GM23338 (cell line): ENCODE results near the gene BFSP2. TPM values are rescaled to one million over a fixed set of nuclear protein-coding genes. Genes with fewer than 3 reads are reported as not detected.
A peak's percentile ranks its signal among the peaks of the same experiment; 100 is the strongest.

Experiments
- ATAC-seq: fragments of 200-7000 bp; cut with Tn5 transposase; 3 replicates; pipeline ENCODE4 v1.9.1; 2020
- DNase-seq: peaks from one replicate; pipeline ENCODE4 v3.0.0-alpha.2; 2015; ENCODE audit warnings: low spot score
- H2AFZ ChIP-seq: fragments of 200-600 bp; sonication (generic); 2 replicates; pipeline ENCODE4 v1.8.0; 2016; ENCODE audit warnings: antibody characterized with exemption, mild to moderate bottlenecking, moderate library complexity
- H3F3A ChIP-seq: fragments of 200-600 bp; sonication (generic); replicated peaks from 2 replicates; pipeline ENCODE4 v1.8.0; 2017; ENCODE audit warnings: antibody characterized with exemption, mixed run types, low read depth
- H3K27ac ChIP-seq: fragments of 200-600 bp; sonication (generic); 2 replicates; pipeline ENCODE4 v1.6.1; 2016; ENCODE audit warnings: low read depth
- H3K27me3 ChIP-seq: fragments of 200-600 bp; sonication (generic); 2 replicates; pipeline ENCODE4 v1.8.0; 2016; ENCODE audit warnings: mild to moderate bottlenecking, mixed run types, moderate library complexity; ENCODE audit not compliant: insufficient read depth
- H3K36me3 ChIP-seq: fragments of 200-600 bp; sonication (generic); 2 replicates; pipeline ENCODE4 v1.8.0; 2016; ENCODE audit warnings: mild to moderate bottlenecking; ENCODE audit not compliant: insufficient read depth
- H3K4me1 ChIP-seq: fragments of 200-600 bp; sonication (generic); 2 replicates; pipeline ENCODE4 v1.8.0; 2016; ENCODE audit warnings: mild to moderate bottlenecking, moderate library complexity; ENCODE audit not compliant: insufficient read depth
- H3K4me2 ChIP-seq: fragments of 200-600 bp; sonication (generic); 2 replicates; pipeline ENCODE4 v1.7.1; 2017; ENCODE audit warnings: mixed run types
- H3K4me3 ChIP-seq: fragments of 200-600 bp; sonication (generic); 2 replicates; pipeline ENCODE4 v1.6.1; 2016; ENCODE audit warnings: mixed run types
- H3K79me2 ChIP-seq: fragments of 200-600 bp; sonication (generic); replicated peaks from 2 replicates; pipeline ENCODE4 v1.8.0; 2017; ENCODE audit warnings: mild to moderate bottlenecking; ENCODE audit not compliant: insufficient read depth
- H3K9me2 ChIP-seq: fragments of 200-600 bp; sonication (generic); 2 replicates; pipeline ENCODE4 v1.8.0; 2017; ENCODE audit not compliant: insufficient read depth
- H4K20me1 ChIP-seq: fragments of 200-600 bp; sonication (generic); replicated peaks from 2 replicates; pipeline ENCODE4 v1.8.0; 2017; ENCODE audit warnings: mild to moderate bottlenecking; ENCODE audit not compliant: insufficient read depth
- H3K27ac Mint-ChIP-seq: 2 replicates; pipeline ENCODE4 v1.8.0; 2020; ENCODE audit warnings: inconsistent platforms, mild to moderate bottlenecking, moderate library complexity, mixed read lengths
- H3K27me3 Mint-ChIP-seq: 3 replicates; pipeline ENCODE4 v1.8.0; 2022; ENCODE audit warnings: low read depth, mild to moderate bottlenecking, moderate library complexity, mixed read lengths, inconsistent platforms; ENCODE audit not compliant: insufficient read depth, poor library complexity
- H3K36me3 Mint-ChIP-seq: 3 replicates; pipeline ENCODE4 v1.8.0; 2021; ENCODE audit warnings: low read depth, mild to moderate bottlenecking, inconsistent platforms, moderate library complexity, mixed read lengths
- H3K4me1 Mint-ChIP-seq: 3 replicates; pipeline ENCODE4 v1.8.0; 2020; ENCODE audit warnings: mild to moderate bottlenecking, inconsistent platforms, mixed read lengths
- H3K4me3 Mint-ChIP-seq: 3 replicates; pipeline ENCODE4 v1.8.0; 2021; ENCODE audit warnings: moderate library complexity, mild to moderate bottlenecking, inconsistent platforms, mixed read lengths
- H3K9me3 Mint-ChIP-seq: 3 replicates; pipeline ENCODE4 v1.8.0; 2020; ENCODE audit warnings: moderate library complexity, mild to moderate bottlenecking, inconsistent platforms, mixed read lengths
- CTCF ChIP-seq, 2 experiments: fragments of 200-600 bp in 1 of 2; sonication (generic) in 1 of 2; conservative IDR thresholded peaks; 2 replicates each; pipeline versions ENCODE4 v1.5.1 to v1.6.1; 2016 to 2017; ENCODE audit warnings: antibody characterized with exemption in 2 of 2, low read depth in 2 of 2, mild to moderate bottlenecking in 2 of 2, moderate library complexity in 1 of 2
- EZH2phosphoT487 ChIP-seq: fragments of 200-600 bp; sonication (generic); IDR thresholded peaks from one replicate; pipeline ENCODE4 v1.8.1; 2018; ENCODE audit warnings: antibody characterized with exemption; ENCODE audit not compliant: unreplicated experiment
- ZNF114 ChIP-seq: fragments of 250-450 bp; sonication (Bioruptor Pico); IDR thresholded peaks from 2 replicates; pipeline ENCODE4 v1.5.0; 2020; ENCODE audit warnings: mild to moderate bottlenecking, moderate library complexity
- ZNF462 ChIP-seq: fragments of 250-450 bp; sonication (Bioruptor Pico); IDR thresholded peaks from 2 replicates; pipeline ENCODE4 v1.5.0; 2020; ENCODE audit warnings: mild to moderate bottlenecking, moderate library complexity
- polyA plus RNA-seq: library from polyadenylated mRNA; unstranded; fragments of >200 nt; fragmentation: Nextera tagmentation; extraction: Ambion mirVana; gene quantifications from 2 replicates; pipeline ENCODE4 v1.2.1, GENCODE V29; 2016
- total RNA-seq: library from RNA; depleted of rRNA; stranded (reverse); fragments of >200 nt; shearing (Covaris generic); gene quantifications from 2 replicates; pipeline ENCODE4 v1.2.3, GENCODE V29; 2014

BFSP2 gene
- total and polyA plus RNA-seq, 2 experiments from 2014 or later: not detected

- H3K4me2 ChIP-seq: no peak overlapping the region
- no peaks in the 10 kb centered on the region for H3F3A ChIP-seq
- H3K27me3 Mint-ChIP-seq: peaks cover 2% of the 10 kb centered on the region
- no peaks in the 10 kb centered on the region for H3K27me3 ChIP-seq
- H3K27ac Mint-ChIP-seq: no peak overlapping the region
- peak overlapping the region; percentile 92 for H2AFZ ChIP-seq
- no peak overlapping the region for H3K27ac ChIP-seq
- H3K9me2 ChIP-seq: no peaks in the 10 kb centered on the region
- no peak overlapping the region for H3K4me3 ChIP-seq
- H3K9me3 Mint-ChIP-seq: no peaks in the 10 kb centered on the region; the same call in 2 of the 3 replicates
- no peaks in the 10 kb centered on the region for H4K20me1 ChIP-seq
- no peaks in the 10 kb centered on the region for H3K36me3 ChIP-seq
- no peaks in the 10 kb centered on the region for H3K4me1 ChIP-seq
- TF ChIP-seq ZNF462 (CRISPR knock-in tag) (no peak), ZNF114 (CRISPR knock-in tag) (no peak), CTCF (conservative IDR thresholded peaks at IDR 0.05; ENCODE audit: low read depth in 2 of 2) (no peak), EZH2phosphoT487 (no peak)
- DNase-seq: no peak
- ATAC-seq: peak; percentile 62
- H3K36me3 Mint-ChIP-seq: no peaks in the 10 kb centered on the region
- H3K4me3 Mint-ChIP-seq: no peak overlapping the region
- H3K79me2 ChIP-seq: no peaks in the 10 kb centered on the region
- no peaks in the 10 kb centered on the region for H3K4me1 Mint-ChIP-seq
Measured at GRCh38 chr3:133412183-133413132, 12.6 kb downstream of the BFSP2 start.
